WTC11 (cell line): ENCODE data around the gene OR2H2. TPM values are rescaled to one million over a fixed set of nuclear protein-coding genes. Genes with fewer than 3 reads are reported as not detected.

ENCODE experiments used
- ATAC-seq: fragments of 200-7000 bp; cut with Tn5 transposase; 2 replicates; pipeline ENCODE4 v1.10.0; 2021; ENCODE audit warnings: mild to moderate bottlenecking, moderate library complexity
- CTCF ChIA-PET: fragments of 300-600 bp; sonication (Branson Sonifier 250); formaldehyde crosslinking; loops from one replicate; lab custom pipeline; 2021; ENCODE audit warnings: antibody characterized with exemption; lab: Charles Lee
- POLR2A ChIA-PET: fragments of 350-600 bp; sonication (Branson Sonifier 250); formaldehyde crosslinking; loops from one replicate; lab custom pipeline; 2021; ENCODE audit warnings: antibody characterized with exemption; lab: Charles Lee
- DNase-seq: peaks from one replicate; pipeline ENCODE4 v3.0.0; 2021; ENCODE audit warnings: low spot score
- H3K27ac Mint-ChIP-seq: 2 replicates; pipeline ENCODE4 v1.8.0; 2021; ENCODE audit warnings: mixed read lengths
- H3K27me3 Mint-ChIP-seq: 2 replicates; pipeline ENCODE4 v1.8.0; 2021; ENCODE audit warnings: low read depth, mild to moderate bottlenecking, moderate library complexity, mixed read lengths
- H3K36me3 Mint-ChIP-seq: 2 replicates; pipeline ENCODE4 v1.8.0; 2021; ENCODE audit warnings: mixed read lengths
- H3K4me1 Mint-ChIP-seq: 2 replicates; pipeline ENCODE4 v1.8.0; 2022; ENCODE audit warnings: mixed read lengths
- H3K4me3 Mint-ChIP-seq: 2 replicates; pipeline ENCODE4 v1.8.0; 2021; ENCODE audit warnings: mild to moderate bottlenecking, moderate library complexity, mixed read lengths
- H3K9me3 Mint-ChIP-seq: 2 replicates; pipeline ENCODE4 v1.8.0; 2021; ENCODE audit warnings: mixed read lengths
- CBFB ChIP-seq: sonication (generic); formaldehyde crosslinking; IDR thresholded peaks from 2 replicates; pipeline ENCODE4 v1.8.1; 2022; ENCODE audit warnings: mild to moderate bottlenecking, low read depth, missing genetic modification reagents
- ETV6 ChIP-seq: sonication (generic); formaldehyde crosslinking; IDR thresholded peaks from 2 replicates; pipeline ENCODE4 v1.8.1; 2022; ENCODE audit warnings: mild to moderate bottlenecking, missing genetic modification reagents
- FOXJ3 ChIP-seq: sonication (generic); formaldehyde crosslinking; IDR thresholded peaks from 2 replicates; pipeline ENCODE4 v1.9.0; 2021; ENCODE audit warnings: missing genetic modification reagents, mild to moderate bottlenecking, borderline replicate concordance
- GABPB1 ChIP-seq: sonication (generic); formaldehyde crosslinking; IDR thresholded peaks from 2 replicates; pipeline ENCODE4 v1.8.1; 2023; ENCODE audit warnings: mild to moderate bottlenecking, missing genetic modification reagents
- IRF2 ChIP-seq: sonication (generic); formaldehyde crosslinking; IDR thresholded peaks from 2 replicates; pipeline ENCODE4 v1.8.0; 2022; ENCODE audit warnings: low read depth, missing genetic modification reagents, borderline replicate concordance
- NFE2L1 ChIP-seq: sonication (generic); formaldehyde crosslinking; IDR thresholded peaks from 2 replicates; pipeline ENCODE4 v1.8.1; 2023; ENCODE audit warnings: missing genetic modification reagents
- SP1 ChIP-seq: sonication (generic); formaldehyde crosslinking; conservative IDR thresholded peaks from 2 replicates; pipeline ENCODE4 v1.8.1; 2022; ENCODE audit warnings: missing genetic modification reagents
- ZBTB21 ChIP-seq: sonication (generic); formaldehyde crosslinking; IDR thresholded peaks from 2 replicates; pipeline ENCODE4 v1.8.1; 2023; ENCODE audit warnings: mild to moderate bottlenecking, missing genetic modification reagents, borderline replicate concordance
- ZNF138 ChIP-seq: sonication (generic); formaldehyde crosslinking; conservative IDR thresholded peaks from 2 replicates; pipeline ENCODE4 v1.8.1; 2022; ENCODE audit warnings: mild to moderate bottlenecking, moderate library complexity, missing genetic modification reagents
- ZNF232 ChIP-seq: sonication (generic); formaldehyde crosslinking; IDR thresholded peaks from 2 replicates; pipeline ENCODE4 v1.8.0; 2022; ENCODE audit warnings: mild to moderate bottlenecking, missing genetic modification reagents
- total RNA-seq: library from RNA; stranded (reverse); gene quantifications from 3 replicates; pipeline ENCODE4 v1.2.3, GENCODE V29; 2021
- TF ChIP-seq, protein P1 (sequence below): fragments of 200-600 bp; IDR thresholded peaks from 2 replicates; pipeline ENCODE4 v1.8.0; 2022; ENCODE audit warnings: antibody characterized with exemption
- TF ChIP-seq, protein P2 (sequence below): fragments of 250-450 bp; sonication (Bioruptor Pico); IDR thresholded peaks from 2 replicates; pipeline ENCODE4 v1.9.0; 2021; ENCODE audit warnings: mild to moderate bottlenecking
- TF ChIP-seq, protein P3 (sequence below): sonication (generic); formaldehyde crosslinking; IDR thresholded peaks from 2 replicates; pipeline ENCODE4 v1.8.0; 2022; ENCODE audit warnings: mild to moderate bottlenecking, missing genetic modification reagents
- TF ChIP-seq, protein P4 (sequence below): sonication (generic); formaldehyde crosslinking; IDR thresholded peaks from 2 replicates; pipeline ENCODE4 v1.8.0; 2022; ENCODE audit warnings: mild to moderate bottlenecking, missing genetic modification reagents
- TF ChIP-seq, protein P5 (sequence below): sonication (generic); formaldehyde crosslinking; IDR thresholded peaks from 2 replicates; pipeline ENCODE4 v1.8.1; 2023; ENCODE audit warnings: mild to moderate bottlenecking, missing genetic modification reagents, borderline replicate concordance
- TF ChIP-seq, protein P6 (sequence below): sonication (generic); formaldehyde crosslinking; IDR thresholded peaks from 2 replicates; pipeline ENCODE4 v1.8.1; 2022; ENCODE audit warnings: missing genetic modification reagents, borderline replicate concordance
- TF ChIP-seq, protein P7 (sequence below): sonication (generic); formaldehyde crosslinking; IDR thresholded peaks from 2 replicates; pipeline ENCODE4 v1.8.1; 2022; ENCODE audit warnings: mild to moderate bottlenecking, missing genetic modification reagents, moderate library complexity, borderline replicate concordance

The OR2H2 gene
- total RNA-seq, 1 experiment from 2014 or later = not detected

DNA sequence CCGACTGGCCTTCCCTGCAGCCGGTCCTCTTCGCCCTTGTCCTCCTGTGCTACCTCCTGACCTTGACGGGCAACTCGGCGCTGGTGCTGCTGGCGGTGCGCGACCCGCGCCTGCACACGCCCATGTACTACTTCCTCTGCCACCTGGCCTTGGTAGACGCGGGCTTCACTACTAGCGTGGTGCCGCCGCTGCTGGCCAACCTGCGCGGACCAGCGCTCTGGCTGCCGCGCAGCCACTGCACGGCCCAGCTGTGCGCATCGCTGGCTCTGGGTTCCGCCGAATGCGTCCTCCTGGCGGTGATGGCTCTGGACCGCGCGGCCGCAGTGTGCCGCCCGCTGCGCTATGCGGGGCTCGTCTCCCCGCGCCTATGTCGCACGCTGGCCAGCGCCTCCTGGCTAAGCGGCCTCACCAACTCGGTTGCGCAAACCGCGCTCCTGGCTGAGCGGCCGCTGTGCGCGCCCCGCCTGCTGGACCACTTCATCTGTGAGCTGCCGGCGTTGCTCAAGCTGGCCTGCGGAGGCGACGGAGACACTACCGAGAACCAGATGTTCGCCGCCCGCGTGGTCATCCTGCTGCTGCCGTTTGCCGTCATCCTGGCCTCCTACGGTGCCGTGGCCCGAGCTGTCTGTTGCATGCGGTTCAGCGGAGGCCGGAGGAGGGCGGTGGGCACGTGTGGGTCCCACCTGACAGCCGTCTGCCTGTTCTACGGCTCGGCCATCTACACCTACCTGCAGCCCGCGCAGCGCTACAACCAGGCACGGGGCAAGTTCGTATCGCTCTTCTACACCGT lies 31.5 kb upstream of the OR2H2 start (continued):
- TF ChIP-seq, protein P1, sequence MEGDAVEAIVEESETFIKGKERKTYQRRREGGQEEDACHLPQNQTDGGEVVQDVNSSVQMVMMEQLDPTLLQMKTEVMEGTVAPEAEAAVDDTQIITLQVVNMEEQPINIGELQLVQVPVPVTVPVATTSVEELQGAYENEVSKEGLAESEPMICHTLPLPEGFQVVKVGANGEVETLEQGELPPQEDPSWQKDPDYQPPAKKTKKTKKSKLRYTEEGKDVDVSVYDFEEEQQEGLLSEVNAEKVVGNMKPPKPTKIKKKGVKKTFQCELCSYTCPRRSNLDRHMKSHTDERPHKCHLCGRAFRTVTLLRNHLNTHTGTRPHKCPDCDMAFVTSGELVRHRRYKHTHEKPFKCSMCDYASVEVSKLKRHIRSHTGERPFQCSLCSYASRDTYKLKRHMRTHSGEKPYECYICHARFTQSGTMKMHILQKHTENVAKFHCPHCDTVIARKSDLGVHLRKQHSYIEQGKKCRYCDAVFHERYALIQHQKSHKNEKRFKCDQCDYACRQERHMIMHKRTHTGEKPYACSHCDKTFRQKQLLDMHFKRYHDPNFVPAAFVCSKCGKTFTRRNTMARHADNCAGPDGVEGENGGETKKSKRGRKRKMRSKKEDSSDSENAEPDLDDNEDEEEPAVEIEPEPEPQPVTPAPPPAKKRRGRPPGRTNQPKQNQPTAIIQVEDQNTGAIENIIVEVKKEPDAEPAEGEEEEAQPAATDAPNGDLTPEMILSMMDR = no peak
- TF ChIP-seq ZNF138 (0 out of 2 replicates have a peak, but pooled peaks have one; percentile 44), IRF2 (no peak), ZNF232 (no peak; the same call in 1 of the 2 replicates), ZBTB21 (CRISPR knock-in tag) (peak; percentile 65), CBFB (peak; percentile 85), FOXJ3 (CRISPR knock-in tag) (no peak)
- TF ChIP-seq, protein P2, sequence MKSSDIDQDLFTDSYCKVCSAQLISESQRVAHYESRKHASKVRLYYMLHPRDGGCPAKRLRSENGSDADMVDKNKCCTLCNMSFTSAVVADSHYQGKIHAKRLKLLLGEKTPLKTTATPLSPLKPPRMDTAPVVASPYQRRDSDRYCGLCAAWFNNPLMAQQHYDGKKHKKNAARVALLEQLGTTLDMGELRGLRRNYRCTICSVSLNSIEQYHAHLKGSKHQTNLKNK (CRISPR knock-in tag) = no peak
- TF ChIP-seq, protein P3, sequence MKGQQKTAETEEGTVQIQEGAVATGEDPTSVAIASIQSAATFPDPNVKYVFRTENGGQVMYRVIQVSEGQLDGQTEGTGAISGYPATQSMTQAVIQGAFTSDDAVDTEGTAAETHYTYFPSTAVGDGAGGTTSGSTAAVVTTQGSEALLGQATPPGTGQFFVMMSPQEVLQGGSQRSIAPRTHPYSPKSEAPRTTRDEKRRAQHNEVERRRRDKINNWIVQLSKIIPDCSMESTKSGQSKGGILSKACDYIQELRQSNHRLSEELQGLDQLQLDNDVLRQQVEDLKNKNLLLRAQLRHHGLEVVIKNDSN (CRISPR knock-in tag) = peak; percentile 60
- TF ChIP-seq, protein P4, sequence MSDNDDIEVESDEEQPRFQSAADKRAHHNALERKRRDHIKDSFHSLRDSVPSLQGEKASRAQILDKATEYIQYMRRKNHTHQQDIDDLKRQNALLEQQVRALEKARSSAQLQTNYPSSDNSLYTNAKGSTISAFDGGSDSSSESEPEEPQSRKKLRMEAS (CRISPR knock-in tag) = peak; percentile 94
- TF ChIP-seq, protein P5, sequence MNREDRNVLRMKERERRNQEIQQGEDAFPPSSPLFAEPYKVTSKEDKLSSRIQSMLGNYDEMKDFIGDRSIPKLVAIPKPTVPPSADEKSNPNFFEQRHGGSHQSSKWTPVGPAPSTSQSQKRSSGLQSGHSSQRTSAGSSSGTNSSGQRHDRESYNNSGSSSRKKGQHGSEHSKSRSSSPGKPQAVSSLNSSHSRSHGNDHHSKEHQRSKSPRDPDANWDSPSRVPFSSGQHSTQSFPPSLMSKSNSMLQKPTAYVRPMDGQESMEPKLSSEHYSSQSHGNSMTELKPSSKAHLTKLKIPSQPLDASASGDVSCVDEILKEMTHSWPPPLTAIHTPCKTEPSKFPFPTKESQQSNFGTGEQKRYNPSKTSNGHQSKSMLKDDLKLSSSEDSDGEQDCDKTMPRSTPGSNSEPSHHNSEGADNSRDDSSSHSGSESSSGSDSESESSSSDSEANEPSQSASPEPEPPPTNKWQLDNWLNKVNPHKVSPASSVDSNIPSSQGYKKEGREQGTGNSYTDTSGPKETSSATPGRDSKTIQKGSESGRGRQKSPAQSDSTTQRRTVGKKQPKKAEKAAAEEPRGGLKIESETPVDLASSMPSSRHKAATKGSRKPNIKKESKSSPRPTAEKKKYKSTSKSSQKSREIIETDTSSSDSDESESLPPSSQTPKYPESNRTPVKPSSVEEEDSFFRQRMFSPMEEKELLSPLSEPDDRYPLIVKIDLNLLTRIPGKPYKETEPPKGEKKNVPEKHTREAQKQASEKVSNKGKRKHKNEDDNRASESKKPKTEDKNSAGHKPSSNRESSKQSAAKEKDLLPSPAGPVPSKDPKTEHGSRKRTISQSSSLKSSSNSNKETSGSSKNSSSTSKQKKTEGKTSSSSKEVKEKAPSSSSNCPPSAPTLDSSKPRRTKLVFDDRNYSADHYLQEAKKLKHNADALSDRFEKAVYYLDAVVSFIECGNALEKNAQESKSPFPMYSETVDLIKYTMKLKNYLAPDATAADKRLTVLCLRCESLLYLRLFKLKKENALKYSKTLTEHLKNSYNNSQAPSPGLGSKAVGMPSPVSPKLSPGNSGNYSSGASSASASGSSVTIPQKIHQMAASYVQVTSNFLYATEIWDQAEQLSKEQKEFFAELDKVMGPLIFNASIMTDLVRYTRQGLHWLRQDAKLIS (CRISPR knock-in tag) = 0 out of 2 replicates have a peak, but pooled peaks have one; percentile 65

DNA sequence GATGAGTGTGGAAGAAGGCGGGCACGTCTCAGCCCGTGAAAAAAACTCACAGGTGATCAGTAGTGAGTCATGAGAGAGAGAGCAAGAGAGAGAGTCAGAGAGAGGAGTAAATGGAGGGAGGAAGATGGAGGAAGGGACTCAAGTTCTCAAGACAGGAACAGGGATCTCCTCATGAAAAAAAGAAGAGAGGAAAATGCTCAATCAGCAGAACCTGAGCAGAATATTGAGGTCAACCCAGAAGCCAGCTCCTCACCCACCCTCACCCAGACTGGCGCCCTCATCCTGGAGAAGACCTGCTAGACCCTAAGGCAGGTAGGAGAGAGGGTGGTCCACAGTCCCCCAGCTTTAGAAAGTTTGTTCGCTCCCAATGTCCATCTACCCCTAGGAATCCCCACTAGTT lies 30.2 kb upstream of the OR2H2 start:
- TF ChIP-seq, protein P6, sequence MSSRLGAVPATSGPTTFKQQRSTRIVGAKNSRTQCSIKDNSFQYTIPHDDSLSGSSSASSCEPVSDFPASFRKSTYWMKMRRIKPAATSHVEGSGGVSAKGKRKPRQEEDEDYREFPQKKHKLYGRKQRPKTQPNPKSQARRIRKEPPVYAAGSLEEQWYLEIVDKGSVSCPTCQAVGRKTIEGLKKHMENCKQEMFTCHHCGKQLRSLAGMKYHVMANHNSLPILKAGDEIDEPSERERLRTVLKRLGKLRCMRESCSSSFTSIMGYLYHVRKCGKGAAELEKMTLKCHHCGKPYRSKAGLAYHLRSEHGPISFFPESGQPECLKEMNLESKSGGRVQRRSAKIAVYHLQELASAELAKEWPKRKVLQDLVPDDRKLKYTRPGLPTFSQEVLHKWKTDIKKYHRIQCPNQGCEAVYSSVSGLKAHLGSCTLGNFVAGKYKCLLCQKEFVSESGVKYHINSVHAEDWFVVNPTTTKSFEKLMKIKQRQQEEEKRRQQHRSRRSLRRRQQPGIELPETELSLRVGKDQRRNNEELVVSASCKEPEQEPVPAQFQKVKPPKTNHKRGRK (CRISPR knock-in tag) = no peak
- no peak for TF ChIP-seq GABPB1 (CRISPR knock-in tag)
- TF ChIP-seq NFE2L1 = no peak
- ATAC-seq = no peak
- DNase-seq = no peak
- Mint-ChIP-seq H3K27ac (no peak overlapping the region), H3K4me1 (peaks cover 46% of the 10 kb centered on the region), H3K9me3 (no peaks in the 10 kb centered on the region), H3K27me3 (peaks cover 100% of the 10 kb centered on the region), H3K36me3 (peaks cover 7% of the 10 kb centered on the region), H3K4me3 (no peak overlapping the region; the same call in 1 of the 2 replicates)
- CTCF ChIA-PET = no interaction called here
- POLR2A ChIA-PET = no interaction called here

DNA sequence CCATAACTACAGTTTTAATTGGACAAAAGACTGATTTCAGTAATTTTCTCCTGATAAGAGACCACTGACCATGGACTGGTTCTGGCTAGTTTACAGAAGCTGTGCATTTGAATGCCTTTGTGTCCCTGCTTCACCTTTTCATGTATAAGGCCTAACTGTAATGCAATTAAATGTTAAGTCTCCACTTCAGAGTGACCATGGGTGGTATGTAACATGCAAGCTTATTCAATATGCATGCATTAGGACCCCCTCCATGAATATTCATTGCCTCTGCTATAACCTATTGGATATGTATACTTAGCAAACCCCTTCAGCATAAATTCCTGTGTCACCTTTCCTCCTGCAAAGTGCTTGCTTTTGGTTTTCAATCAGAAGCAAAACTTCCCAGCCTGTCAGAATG lies 27.6 kb upstream of the OR2H2 start:
- ChIA-PET POLR2A (no interaction called here), CTCF (no interaction called here)
- H3K4me1 Mint-ChIP-seq = peaks cover 50% of the 10 kb centered on the region
- ATAC-seq (peak; percentile 3; the same call in 1 of the 2 replicates), DNase-seq (no peak)
- no peaks in the 10 kb centered on the region for H3K9me3 Mint-ChIP-seq
- no peak for TF ChIP-seq ETV6
- TF ChIP-seq, protein P7, sequence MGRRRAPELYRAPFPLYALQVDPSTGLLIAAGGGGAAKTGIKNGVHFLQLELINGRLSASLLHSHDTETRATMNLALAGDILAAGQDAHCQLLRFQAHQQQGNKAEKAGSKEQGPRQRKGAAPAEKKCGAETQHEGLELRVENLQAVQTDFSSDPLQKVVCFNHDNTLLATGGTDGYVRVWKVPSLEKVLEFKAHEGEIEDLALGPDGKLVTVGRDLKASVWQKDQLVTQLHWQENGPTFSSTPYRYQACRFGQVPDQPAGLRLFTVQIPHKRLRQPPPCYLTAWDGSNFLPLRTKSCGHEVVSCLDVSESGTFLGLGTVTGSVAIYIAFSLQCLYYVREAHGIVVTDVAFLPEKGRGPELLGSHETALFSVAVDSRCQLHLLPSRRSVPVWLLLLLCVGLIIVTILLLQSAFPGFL (CRISPR knock-in tag) = no peak
- TF ChIP-seq SP1 = 0 out of 2 replicates have a peak, but pooled peaks have one; percentile 14
- peaks cover 7% of the 10 kb centered on the region for H3K36me3 Mint-ChIP-seq
- no peak overlapping the region for H3K27ac Mint-ChIP-seq
- no peak overlapping the region for H3K4me3 Mint-ChIP-seq
- peaks cover 99% of the 10 kb centered on the region for H3K27me3 Mint-ChIP-seq
